HG03025 (cell line): ENCODE measurements around the gene SLC16A9.
"Not testable (repeated sequence)": the region's sequence is repeated elsewhere in the genome, so short reads cannot be mapped to it uniquely, and the experiment has no call there.

ENCODE experiments used
- ATAC-seq: cut with Tn5 transposase; IDR thresholded peaks from one replicate; pipeline ENCODE4 v1.9.1; 2021; ENCODE audit warnings: mild to moderate bottlenecking, moderate library complexity; ENCODE audit not compliant: unreplicated experiment, low FRiP score

SLC16A9 gene

GRCh38 chr10:59678884-59679301 lies 30.8 kb downstream of the SLC16A9 start:
- peak; percentile 57 for ATAC-seq

- no peak for ATAC-seq
Measured at GRCh38 chr10:59677253-59677831, 32.3 kb downstream of the SLC16A9 start.

GRCh38 chr10:59675812-59676211 lies 33.8 kb downstream of the SLC16A9 start:
- no peak for ATAC-seq

GRCh38 chr10:59674215-59674836 lies 35.3 kb downstream of the SLC16A9 start:
- no peak for ATAC-seq

- no peak for ATAC-seq
Measured at GRCh38 chr10:59672150-59672875, 37.3 kb downstream of the SLC16A9 start.

GRCh38 chr10:59670269-59670668 lies 39.4 kb downstream of the SLC16A9 start:
- ATAC-seq, result no peak

GRCh38 chr10:59668096-59668495 lies 41.6 kb downstream of the SLC16A9 start:
- no peak for ATAC-seq

- ATAC-seq, result no peak
Measured at GRCh38 chr10:59666310-59666709, 43.3 kb downstream of the SLC16A9 start.

GRCh38 chr10:59663213-59663612 lies 46.4 kb downstream of the SLC16A9 start:
- not testable (repeated sequence) for ATAC-seq

GRCh38 chr10:59657724-59658123 lies 51.9 kb downstream of the SLC16A9 start:
- ATAC-seq, result no peak

- ATAC-seq, result no peak
Measured at GRCh38 chr10:59655309-59655708, 54.3 kb downstream of the SLC16A9 start.

- ATAC-seq, result no peak
Measured at GRCh38 chr10:59654007-59654406, 55.6 kb downstream of the SLC16A9 start.

- no peak for ATAC-seq
Measured at GRCh38 chr10:59651902-59652301, 57.7 kb downstream of the SLC16A9 start.

GRCh38 chr10:59649606-59650346 lies 59.9 kb downstream of the SLC16A9 start:
- no peak for ATAC-seq

- no peak for ATAC-seq
Measured at GRCh38 chr10:59648711-59649201, 60.9 kb downstream of the SLC16A9 start.

- no peak for ATAC-seq
Measured at GRCh38 chr10:59644841-59645240, 64.8 kb downstream of the SLC16A9 start.

GRCh38 chr10:59641688-59642087 lies 68.0 kb downstream of the SLC16A9 start:
- ATAC-seq, result not testable (repeated sequence)

GRCh38 chr10:59635502-59636290 lies 74.0 kb downstream of the SLC16A9 start:
- ATAC-seq, result no peak

GRCh38 chr10:59634102-59634501 lies 75.5 kb downstream of the SLC16A9 start:
- ATAC-seq, result no peak

GRCh38 chr10:59633063-59633462 lies 76.6 kb downstream of the SLC16A9 start:
- ATAC-seq, result no peak
